Measurements from ENCODE around the gene DBN1. TPM values are rescaled to one million over a fixed set of nuclear protein-coding genes. Genes with fewer than 3 reads are reported as not detected.

Gene DBN1
- total and polyA plus RNA-seq, 2 of the 8 experiments (the other 6 are each of a cell fraction or from before 2014, with no cell fraction given): 168 to 333 TPM

DNA sequence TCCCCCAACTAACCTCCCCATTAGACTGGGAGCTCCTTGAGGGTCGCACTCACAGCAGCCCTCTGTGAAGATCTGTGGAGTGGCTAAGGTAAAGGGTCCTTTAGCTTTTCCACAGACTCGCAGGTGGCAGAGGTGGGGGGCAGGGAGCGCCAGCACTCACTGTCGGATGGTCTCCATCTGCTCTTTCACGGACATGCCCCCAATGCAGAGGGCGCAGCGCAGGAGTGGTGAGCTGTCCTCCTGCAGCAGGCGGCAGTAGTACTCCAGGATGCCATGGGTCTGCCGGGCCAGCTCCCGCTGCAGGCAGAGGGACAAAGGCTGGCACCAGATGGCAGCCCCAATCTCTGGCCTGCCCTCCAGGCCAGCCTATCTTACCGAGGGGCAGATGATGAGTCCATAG lies 41.1 kb upstream of the DBN1 start (continued):
- TF ChIP-seq CHD7 (IDR thresholded peaks at IDR 0.05; ENCODE audit: insufficient replicate concordance, low read length) (no peak), EGR1 (IDR thresholded peaks at IDR 0.05; ENCODE audit: borderline replicate concordance, low read depth, low read length) (no peak), CBX8 (IDR thresholded peaks at IDR 0.05; ENCODE audit: borderline replicate concordance, low read depth, low read length) (no peak), CBX5 (IDR thresholded peaks at IDR 0.05; ENCODE audit: low read depth, low read length) (no peak), SP1 (IDR thresholded peaks at IDR 0.05; ENCODE audit: low read depth, low read length) (no peak), SP4 (IDR thresholded peaks at IDR 0.05; ENCODE audit: low read length) (no peak), CREB1 (IDR thresholded peaks at IDR 0.05) (no peak), EP300 (IDR thresholded peaks at IDR 0.05; ENCODE audit: borderline replicate concordance in 1 of 2, low read depth in 2 of 2, low read length in 2 of 2) (no peak), E2F6 (IDR thresholded peaks at IDR 0.05) (no peak), SIX5 (IDR thresholded peaks at IDR 0.05; ENCODE audit: low read depth, low read length) (no peak), ATF3 (IDR thresholded peaks at IDR 0.05; ENCODE audit: insufficient read depth, low read depth, low read length) (no peak), CHD1 (IDR thresholded peaks at IDR 0.05; ENCODE audit: low read depth, low read length) (no peak)
